Middle frontal gyrus (tissue), 1 donor: Measurements from ENCODE around the gene HNRNPU.

Experiments used
- DNase-seq: peaks from one replicate; pipeline ENCODE4 v3.0.0-alpha.2; 2015; ENCODE audit warnings: low spot score; ENCODE audit errors: extremely low spot score

HNRNPU gene

DNA sequence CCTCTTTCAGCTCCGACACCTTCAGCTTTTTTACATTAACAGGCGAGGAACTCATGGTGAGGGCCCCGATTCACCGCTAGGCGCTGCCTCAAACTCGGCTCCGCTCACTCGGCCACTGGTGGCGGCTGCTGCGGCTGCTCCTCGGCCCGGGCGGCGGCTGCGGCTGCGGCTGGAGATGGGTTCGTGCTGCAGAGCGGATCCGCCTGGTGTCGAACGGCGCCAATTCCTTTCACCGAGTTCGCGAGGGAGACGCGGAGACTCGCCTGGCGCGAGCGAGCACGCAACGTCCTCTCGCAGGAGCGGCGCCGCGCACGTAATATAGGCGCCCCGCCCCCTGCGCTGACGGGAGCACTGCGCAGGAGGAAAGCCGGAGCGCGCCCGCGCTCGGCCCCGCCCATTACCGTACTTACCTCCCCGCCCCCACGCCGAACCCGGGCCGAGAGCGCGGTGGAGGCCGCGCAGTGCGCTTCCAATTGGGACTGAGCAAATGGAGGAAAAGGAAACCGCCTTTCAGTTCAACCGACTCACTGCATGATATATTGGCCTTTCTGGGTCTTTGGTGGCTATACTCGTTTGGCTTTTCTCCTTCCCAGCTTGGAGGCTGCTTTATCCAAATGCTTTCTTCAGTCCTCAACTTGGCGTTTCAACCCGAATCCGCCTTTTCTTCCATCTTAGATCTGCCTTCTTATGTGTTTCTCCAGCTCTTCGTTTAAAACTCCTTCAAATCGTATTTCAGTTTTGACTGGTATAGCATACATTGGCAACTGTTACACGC is at the start of gene HNRNPU:
Gene HNRNPU (minus strand): TSS at position 291 of the 775 bp plus-strand sequence. CDS start 236 bp downstream, at position 55.
- peak; percentile 98 for DNase-seq

DNA sequence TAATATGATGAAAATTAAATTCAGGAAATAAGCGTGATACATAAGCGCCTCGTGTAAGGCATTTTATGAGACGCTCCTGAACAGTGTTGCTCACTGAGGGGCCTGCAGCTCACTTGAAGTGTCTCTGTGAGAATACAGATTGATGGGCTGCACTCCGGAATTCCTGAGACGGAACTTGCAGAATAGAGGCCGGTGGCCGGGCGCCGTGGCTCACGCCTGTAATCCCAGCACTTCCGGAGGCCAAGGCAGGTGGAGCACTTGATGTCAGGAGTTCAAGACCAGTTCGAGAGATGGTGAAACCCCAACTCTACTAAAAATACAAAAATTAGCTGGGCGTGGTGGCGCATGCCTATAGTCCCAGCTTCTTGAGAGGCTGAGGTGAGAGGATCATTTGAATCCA is 49.5 kb upstream of the HNRNPU start:
- DNase-seq = no peak

DNA sequence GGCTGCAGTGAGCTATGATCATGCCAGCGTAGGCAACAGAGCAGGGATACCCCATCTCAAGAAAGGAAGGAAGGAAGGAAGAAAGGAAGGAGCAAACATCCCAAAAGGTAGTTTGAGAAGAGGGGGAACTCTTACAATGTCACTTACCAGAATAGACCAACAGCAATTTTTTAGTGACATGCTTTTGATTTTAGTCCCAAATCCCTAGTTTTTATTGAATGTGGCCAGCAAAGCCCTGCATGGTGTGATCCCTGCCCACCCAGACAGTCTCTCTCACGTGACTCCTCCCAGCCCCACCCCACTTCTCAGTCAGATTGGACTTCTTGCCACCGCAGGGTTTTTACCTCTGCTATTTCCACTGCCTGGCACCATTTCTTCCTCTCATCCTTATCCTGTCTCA is 39.8 kb upstream of the HNRNPU start:
- DNase-seq = no peak

DNA sequence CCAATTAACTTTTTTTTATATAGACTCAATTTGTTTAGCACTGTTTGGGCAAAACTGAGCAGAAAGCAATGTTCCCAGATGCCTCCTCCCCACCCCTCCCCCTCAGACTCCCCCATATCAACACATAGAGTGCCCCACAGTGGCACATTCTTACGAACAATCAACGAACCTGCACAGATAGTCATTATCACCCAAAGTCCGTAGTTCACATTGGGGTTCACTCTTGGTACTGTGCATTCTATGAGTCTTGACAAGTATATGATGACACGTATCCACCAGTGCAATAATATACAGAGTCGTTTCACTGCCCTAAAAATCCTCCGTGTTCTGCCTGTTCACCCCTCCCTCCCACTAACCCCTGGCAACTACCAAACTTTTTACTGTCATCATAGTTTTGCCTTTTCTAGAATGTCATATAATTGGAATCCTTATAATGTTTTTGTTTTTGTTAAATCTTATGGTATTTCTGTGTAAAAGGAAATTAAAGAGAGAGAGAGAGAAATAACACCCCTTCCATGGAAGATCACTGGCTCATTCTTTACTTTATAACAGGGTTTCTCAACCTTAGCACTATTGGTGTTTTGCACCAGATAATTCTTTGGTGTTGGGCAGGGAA is 37.2 kb upstream of the HNRNPU start:
- no peak for DNase-seq

DNA sequence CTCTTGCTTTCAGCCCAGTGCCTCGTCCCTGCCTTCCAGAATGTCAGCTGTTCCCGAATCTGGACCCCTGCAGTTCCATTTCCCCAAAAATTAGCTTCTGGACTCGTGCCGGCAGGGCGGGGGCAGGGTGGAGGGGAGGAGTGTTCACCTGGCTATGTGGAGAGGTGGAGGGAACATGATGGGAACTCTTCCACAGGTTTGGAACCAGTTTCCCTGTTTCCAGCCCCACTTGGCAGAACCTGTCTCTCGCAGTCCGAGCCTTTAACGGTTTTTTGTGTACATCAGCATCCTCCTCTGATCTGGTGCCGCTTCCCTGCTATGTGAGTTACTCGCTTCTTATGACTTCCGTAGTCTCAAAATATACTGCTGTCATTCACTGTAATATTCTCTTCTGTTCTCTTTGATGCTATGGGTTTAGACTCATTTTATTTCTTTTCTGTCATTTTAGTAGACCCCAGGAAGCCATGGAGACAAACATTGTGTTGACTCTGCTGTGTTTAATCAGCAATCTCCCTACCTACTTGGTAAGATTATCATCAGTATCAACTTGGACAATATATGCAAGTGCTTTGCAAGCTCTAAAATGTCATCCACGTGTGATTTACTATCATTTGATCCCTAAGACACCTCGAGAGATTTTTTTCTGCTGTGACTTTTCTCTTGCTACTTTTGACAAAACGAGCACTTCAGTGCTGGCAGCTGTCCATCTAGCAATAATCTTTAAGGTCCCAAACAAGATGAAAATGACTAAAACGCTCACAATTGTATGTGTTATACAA is 33.3 kb upstream of the HNRNPU start:
- DNase-seq = no peak

DNA sequence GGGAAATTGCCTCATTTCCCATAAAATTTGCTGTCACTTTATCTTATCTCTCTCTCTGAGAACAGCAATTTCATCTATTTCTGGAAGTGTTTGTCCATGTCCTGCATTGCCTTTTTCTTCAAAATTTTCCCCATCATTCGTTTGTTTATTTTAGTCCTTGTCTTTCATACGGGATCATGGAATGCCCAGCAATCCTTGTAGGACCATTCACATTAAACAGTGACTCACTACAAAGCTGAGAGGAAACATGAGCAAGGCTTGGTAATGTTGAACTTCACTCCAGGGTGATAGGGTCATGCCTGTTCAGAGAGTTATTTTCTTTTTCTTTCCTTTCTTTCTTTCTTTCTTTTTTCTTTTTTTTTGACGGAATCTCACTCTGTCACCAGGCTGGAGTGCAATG is 32.2 kb upstream of the HNRNPU start:
- DNase-seq = no peak

DNA sequence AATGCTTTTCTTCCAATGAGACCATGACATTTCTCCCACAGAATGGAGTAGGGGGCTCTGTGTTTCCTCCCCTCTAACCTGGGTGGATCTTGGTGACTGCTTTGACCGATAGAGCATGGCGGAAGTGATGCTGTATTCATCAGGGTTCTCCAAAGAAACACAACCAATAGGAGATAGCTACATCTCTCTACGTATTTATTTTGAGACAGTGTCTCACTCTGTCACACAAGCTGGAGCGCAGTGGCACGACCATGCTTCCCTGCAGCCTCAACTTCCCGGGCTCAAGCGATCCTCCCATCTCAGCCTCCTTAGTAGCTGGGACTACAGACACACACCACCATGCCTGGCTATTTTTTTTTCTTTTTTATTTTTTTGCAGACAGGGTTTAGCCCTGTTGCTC is 29.5 kb upstream of the HNRNPU start:
- DNase-seq = no peak

DNA sequence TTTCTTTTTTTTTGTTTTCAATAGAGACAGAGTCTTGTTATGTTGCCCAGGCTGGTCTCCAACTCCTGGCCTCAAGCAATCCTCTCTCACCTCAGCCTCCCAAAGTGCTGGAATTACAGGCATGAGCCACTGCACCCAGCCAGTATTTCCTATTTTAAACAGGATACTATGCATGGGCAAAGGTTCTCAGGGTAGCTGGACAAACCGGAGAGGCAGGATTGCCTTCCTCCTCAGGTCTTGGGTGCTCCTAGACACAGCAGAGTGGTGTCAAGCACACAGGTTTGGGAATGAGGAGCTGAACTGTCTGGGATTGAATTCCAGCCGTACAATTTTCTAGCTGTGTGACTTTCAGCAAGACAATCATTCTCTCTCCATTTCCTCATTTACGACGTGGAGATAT is 22.9 kb upstream of the HNRNPU start:
- DNase-seq = no peak

DNA sequence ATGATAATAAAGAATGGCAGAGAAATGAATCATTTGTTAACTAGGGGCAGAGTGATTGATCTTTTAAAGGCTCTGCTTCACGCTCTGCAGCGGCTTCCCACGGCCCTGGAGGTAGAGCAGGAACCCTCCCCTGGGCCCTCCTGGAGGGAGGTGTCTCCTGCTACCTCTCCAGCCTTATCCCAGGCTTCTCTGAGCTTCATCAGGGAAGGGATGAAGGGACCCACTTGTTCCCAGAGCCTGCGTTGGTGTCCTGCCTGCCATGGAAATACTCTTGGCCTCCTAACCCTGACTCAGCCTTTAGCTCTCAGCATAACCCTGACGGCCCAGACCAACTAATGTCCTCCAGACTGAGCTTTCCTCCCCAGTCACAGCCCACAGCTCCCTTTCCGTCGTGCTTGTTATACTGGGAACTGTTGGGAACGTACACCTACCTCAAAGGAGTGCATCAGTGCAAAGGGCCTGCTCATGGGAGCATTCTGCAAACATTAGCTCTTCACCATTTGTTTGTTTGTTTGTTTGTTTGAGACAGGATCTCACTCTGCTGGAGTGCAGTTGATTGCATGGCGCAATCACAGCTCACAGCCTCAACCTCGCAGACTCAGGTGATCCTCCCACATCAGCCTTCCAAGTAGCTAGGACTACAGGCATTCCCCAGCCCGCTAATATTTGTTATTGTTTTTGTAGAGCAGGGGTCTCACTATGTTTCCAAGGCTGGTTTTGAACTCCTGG is 17.4 kb upstream of the HNRNPU start:
- no peak for DNase-seq

DNA sequence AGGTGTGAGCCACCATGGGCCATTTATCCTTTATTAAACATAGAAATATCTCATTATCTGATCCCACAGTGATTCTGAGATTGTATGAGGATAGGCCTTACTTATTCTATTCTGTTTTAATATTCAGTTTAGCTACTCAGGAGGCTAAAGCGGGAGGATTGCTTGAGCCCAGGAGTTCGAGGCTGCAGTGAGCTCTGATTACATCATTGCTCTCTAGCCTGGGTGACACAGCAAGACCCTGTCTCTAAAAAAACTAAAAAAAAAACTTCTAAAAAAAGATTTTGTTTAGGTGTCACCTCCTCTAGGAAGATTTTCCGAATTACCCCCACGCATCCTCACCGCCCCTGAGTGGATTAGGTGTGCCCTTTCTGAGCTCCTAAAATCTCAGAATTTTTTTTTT is 14.3 kb upstream of the HNRNPU start:
- DNase-seq = no peak

DNA sequence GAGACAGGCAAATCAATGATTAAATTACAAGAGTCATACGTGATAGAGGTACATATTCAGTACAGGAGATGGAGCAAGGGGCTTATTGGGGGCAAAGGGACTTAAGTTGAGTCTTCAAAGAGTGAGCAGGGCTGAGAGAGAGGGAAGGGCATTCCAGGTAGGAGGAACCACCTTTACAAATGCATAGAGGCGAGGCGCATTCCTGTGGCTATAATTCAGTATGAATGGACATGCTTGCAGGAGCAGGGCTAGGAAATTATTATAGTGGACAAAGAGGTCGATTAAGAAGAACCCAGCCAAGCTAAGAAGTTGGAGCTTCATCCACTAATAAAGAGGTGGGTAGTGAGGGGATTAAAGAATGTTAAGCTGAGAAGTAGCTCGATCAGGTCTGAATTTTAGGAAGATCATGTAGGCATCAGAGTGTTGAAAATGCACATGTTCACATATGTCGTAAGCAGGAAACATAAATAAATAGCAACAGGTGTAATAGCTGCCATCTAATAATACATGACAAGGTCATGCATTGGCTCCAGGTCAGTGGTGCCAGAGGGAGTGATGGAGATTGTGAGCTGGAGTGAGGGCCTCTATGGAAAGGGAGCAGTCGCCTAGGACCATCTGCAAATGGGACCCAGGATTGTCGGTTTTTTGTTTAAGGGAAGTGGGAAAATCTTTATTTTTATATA is 12.0 kb upstream of the HNRNPU start:
- no peak for DNase-seq

DNA sequence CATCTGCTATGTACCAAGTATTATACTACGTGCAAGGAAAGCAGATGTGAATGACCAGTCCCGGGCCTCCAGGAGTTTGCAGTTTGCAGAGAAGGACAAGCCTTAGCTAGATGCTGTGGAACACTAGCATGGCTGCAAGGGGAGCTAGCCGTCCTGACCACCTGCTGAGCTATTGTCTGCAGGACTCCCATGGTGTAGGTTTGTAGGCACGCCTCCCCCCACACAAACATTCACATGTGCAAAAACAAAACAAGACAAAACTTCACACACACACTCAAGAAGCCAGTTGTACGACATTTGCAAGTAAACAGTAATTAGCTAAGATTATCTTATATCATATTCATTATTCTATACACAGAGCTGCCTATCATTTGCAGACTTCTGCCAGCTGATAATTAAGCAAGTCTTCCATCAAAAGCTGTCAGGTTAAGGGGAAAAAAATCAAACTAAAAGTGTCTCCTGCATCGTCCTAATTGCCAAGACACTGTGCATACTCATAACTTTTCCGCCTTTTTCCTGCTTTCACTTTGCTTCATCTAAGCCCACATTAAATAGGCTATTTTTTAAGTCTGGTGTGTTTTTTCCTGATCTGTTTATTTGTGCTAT is 10.7 kb upstream of the HNRNPU start:
- no peak for DNase-seq

DNA sequence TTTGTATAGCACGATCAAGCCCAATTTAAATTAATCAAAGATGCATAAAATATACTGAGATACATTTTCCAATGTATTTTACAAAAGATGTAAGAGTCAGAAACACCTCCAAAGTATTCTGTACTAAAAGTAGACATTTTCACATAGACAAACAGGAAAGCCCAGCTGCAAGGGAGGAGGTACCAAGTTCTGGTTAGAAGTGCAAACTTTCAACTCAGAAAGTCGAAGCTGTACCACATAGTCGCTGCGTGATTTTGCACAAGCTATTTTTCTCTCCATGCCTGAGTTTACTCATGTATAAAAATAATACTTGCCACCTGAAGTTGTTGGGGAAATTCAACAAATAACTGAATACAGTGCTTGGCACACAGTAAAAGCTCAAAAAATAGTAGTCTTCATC is 5.6 kb upstream of the HNRNPU start:
- DNase-seq = no peak

DNA sequence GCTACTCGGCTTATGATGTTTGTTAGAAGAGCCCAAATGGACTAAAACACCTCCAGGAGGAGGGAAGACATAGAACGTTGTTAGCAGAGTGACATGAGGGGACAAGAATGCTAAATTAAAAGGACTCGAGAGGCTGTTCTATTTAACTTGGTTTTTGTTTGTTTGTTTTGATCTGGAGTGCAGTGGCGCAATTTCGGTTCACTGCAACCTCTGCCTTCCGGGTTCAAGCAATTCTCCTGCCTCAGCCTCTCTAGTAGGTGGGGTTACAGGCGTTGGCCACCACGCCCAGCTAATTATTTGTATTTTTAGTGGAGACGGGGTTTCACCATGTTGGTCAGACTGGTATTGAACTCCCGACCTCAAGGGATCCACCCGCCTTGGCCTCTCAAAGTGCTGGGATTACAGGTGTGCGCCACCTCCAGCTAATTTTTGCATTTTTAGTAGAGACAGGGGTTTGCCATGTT is 5.1 kb upstream of the HNRNPU start:
- DNase-seq = no peak

DNA sequence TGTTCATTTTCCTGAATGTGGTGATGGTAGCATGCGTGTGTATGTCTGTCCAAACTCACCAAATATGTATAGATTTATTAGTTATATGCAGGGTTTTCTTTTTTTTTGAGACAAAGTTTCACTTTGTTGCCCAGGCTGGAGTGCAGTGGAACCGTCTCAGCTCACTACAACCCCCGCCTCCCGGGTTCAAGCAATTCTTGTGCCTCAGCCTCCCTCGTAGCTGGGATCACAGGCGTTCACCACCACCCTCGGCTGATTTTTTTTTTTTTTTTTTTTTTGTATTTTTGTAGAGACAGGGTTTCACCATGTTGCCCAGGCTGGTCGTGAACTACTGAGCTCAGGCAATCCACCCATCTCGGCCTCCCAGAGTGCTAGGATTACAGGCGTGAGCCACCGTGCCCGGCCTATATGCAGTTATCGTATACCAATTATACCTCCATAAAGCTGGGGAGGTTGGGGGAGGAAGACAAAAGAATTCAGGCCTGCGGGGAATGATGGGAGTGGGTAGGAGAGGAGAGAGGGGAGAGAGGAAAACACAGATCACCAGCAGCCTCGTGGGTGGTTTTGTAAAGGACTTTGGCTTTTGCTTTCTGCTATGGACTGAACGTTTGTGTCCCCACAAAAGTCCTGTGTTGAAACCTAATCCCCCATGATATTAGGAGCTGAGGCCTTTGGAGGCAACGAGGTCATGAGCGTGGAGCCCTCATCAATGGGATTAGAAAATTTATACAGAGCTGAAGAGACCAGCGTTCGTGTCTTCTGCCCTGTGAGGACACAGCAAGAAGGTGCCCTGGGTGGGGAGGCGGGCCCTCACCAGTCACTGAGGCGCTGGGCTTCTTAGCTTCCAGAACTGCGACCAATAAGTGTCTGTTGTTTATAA is 4.4 kb upstream of the HNRNPU start:
- no peak for DNase-seq

DNA sequence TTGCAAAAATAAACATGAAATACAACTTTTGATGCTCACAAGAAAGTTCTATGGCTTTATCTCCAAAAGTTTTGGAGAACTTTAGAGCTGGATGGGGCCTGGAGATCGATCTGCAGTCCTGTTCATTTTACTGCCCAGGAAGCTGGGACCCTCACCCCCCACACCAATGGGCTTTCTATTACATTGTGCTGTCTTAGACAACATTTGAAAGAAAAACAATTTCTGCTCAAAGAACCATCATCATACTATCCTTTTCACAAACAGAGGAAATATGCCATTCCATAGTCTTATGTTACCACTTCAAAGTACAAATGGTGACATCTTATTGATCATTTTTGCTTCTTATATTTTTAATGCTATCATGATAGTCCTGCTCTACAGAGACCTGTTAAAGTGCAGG is 2.0 kb upstream of the HNRNPU start:
- no peak for DNase-seq

DNA sequence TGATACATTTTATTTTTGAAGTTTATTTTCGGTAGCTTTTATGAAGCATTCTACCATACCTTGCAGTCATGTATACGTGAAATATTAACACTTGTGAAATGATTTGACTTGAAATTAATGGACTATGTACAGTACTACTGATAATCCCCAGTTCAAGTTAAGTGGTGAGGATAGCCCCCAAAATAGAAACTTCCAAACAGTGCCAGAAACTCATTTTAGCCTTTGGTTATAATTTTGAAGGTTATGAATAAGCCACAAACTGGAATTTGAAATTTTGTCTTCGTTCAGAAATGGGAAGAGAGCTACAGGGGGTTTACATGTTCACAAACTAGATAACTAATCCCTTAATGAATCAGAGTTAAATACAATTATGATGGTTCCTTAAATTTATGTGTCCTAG is 1.5 kb upstream of the HNRNPU start:
- DNase-seq = no peak

DNA sequence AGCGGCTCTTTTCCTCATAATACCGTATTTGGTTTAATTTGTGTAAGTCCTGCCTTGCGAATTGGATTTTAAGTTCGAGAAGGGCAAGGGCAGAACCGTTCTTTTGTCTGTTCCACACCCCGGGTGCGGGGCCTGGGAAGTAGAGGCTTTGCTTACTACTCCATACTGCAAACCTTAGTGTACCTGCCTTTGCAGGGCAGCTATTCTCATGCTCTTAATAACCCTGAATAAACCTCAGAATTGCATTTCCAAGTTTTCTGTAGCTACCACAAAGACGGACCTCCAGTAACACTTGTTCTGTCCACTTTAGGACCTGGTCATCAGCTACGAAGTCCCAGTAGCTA is 657 bp upstream of the HNRNPU start:
- DNase-seq = no peak

DNA sequence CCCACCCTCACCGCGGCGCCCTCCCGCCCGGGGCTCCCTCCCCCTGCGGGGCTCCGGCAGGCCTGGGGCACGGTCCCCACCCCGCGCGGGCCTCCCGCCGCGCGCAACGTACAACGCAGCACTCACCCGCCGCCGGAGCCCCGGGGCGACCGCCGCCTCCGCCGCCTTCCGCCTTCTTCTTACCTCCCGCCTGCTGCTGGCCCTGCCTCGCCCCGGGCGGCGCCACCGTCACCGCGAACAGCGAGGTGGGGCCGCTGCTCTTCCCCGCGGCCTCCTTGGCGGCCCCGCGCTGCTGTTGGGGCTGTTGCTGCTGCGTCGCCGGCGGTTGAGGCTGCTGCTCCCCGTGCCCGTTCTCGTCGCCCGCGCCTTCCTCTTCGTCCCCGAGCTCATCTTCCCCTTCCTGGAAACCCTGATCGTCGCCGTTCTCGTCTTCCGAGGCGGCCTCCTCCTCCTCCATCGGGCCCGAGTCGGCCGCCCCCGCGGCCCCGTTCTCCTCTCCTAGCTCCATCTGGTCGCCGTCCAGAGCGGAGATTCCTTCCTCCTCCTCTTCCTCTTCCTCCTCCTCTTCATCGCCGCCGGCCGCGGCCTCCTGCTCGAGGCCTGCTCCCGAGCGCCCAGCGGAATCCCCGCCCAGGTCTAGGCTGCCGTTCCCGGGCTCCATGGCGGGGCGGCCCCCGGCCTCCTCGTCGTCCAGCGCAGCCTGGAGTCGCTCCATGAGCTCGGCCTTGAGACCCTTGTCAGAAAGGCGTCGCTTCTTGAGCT is 671 bp downstream of the HNRNPU start:
- DNase-seq = no peak
